OCI-LY1 (cell line): ENCODE measurements around the gene DPH6.

Source experiments
- H2AFZ ChIP-seq: fragments of 200-600 bp; sonication (generic), shearing (Covaris generic); 2 replicates; pipeline ENCODE4 v1.6.0; 2014; ENCODE audit warnings: antibody characterized with exemption, mild to moderate bottlenecking, low read length
- H3F3A ChIP-seq: fragments of 200-600 bp; sonication (generic), shearing (Covaris generic); 2 replicates; pipeline ENCODE4 v1.6.0; 2014; ENCODE audit warnings: mild to moderate bottlenecking, antibody characterized with exemption, low read length, moderate library complexity; ENCODE audit not compliant: insufficient read depth
- H3K27ac ChIP-seq: fragments of 200-600 bp; sonication (generic); 2 replicates; pipeline ENCODE4 v1.5.1; 2014; ENCODE audit warnings: low read length, mixed run types, mild to moderate bottlenecking, low read depth; ENCODE audit not compliant: poor library complexity, severe bottlenecking
- H3K27me3 ChIP-seq: fragments of 200-600 bp; sonication (generic); 2 replicates; pipeline ENCODE4 v1.6.0; 2014; ENCODE audit warnings: antibody characterized with exemption, mild to moderate bottlenecking, low read length, moderate library complexity; ENCODE audit not compliant: insufficient read depth
- H3K36me3 ChIP-seq: fragments of 200-600 bp; sonication (generic); 2 replicates; pipeline ENCODE4 v1.6.1; 2014; ENCODE audit warnings: mild to moderate bottlenecking, antibody characterized with exemption, low read length, moderate library complexity, mixed read lengths; ENCODE audit not compliant: insufficient read depth
- H3K4me1 ChIP-seq: fragments of 200-600 bp; sonication (generic); 2 replicates; pipeline ENCODE4 v1.5.1; 2014; ENCODE audit warnings: mild to moderate bottlenecking, low read length, moderate library complexity; ENCODE audit not compliant: insufficient read depth, severe bottlenecking
- H3K4me2 ChIP-seq: fragments of 200-600 bp; sonication (generic), shearing (Covaris generic); 2 replicates; pipeline ENCODE4 v1.6.1; 2014; ENCODE audit warnings: low read length
- H3K4me3 ChIP-seq: fragments of 200-600 bp; sonication (generic); 2 replicates; pipeline ENCODE4 v1.5.1; 2014; ENCODE audit warnings: low read length, low read depth, mild to moderate bottlenecking, mixed read lengths; ENCODE audit not compliant: poor library complexity, severe bottlenecking
- H3K79me2 ChIP-seq: fragments of 200-600 bp; shearing (Covaris generic); 2 replicates; pipeline ENCODE4 v1.6.1; 2016; ENCODE audit warnings: mixed run types, low read length, mixed read lengths; ENCODE audit not compliant: insufficient read depth
- H3K9ac ChIP-seq: fragments of 200-600 bp; sonication (generic), shearing (Covaris generic); 2 replicates; pipeline ENCODE4 v1.6.1; 2014; ENCODE audit warnings: mild to moderate bottlenecking, low read length, mixed read lengths
- H3K9me2 ChIP-seq: fragments of 200-600 bp; sonication (generic), shearing (Covaris generic); 2 replicates; pipeline ENCODE4 v1.6.1; 2014; ENCODE audit warnings: low read depth, mild to moderate bottlenecking, low read length, mixed read lengths
- H3K9me3 ChIP-seq: fragments of 200-600 bp; shearing (Covaris generic); 2 replicates; pipeline ENCODE4 v1.6.1; 2014; ENCODE audit warnings: low read length, mixed read lengths
- H4K20me1 ChIP-seq: fragments of 200-600 bp; sonication (generic), shearing (Covaris generic); 2 replicates; pipeline ENCODE4 v1.6.0; 2016; ENCODE audit warnings: mild to moderate bottlenecking, low read length; ENCODE audit not compliant: insufficient read depth
- EZH2 ChIP-seq: fragments of 200-600 bp; sonication (generic), shearing (Covaris generic); IDR thresholded peaks from 2 replicates; pipeline ENCODE4 v1.8.0; 2017; ENCODE audit warnings: borderline replicate concordance, mixed run types, mild to moderate bottlenecking, antibody characterized with exemption, low read length, moderate library complexity, mixed read lengths
- TF ChIP-seq, protein P1 (sequence below): fragments of 200-600 bp; sonication (generic), shearing (Covaris generic); IDR thresholded peaks from 2 replicates; pipeline ENCODE4 v1.5.1; 2017; ENCODE audit warnings: mild to moderate bottlenecking, antibody characterized with exemption, low read length, moderate library complexity, mixed read lengths

The DPH6 gene

DNA sequence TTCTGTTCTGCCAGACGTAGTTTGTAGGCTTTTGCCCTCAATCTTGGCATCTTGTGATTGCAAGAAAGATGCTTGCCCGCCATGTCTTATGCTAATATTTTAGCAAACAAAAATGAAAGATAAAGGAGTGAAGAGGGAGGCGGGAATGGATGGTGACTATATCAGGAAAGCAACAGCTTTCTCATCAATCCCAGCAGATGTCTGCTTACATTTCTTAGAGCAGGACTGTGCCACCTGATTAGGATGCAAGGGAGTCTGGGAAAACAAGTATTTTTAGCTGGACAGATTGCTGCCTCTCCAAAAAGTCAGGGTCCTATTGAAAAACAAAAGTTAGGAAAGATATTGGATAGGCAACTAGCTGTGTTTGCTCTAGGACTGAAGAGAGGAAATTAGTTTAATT lies 34.6 kb upstream of the DPH6 start:
- H3K4me2 ChIP-seq, result no peak overlapping the region
- H3K79me2 ChIP-seq, result no peaks in the 10 kb centered on the region
- no peaks in the 10 kb centered on the region for H3K36me3 ChIP-seq
- no peaks in the 10 kb centered on the region for H3K9me2 ChIP-seq
- no peaks in the 10 kb centered on the region for H4K20me1 ChIP-seq
- no peaks in the 10 kb centered on the region for H3K4me1 ChIP-seq
- no peak for TF ChIP-seq EZH2
- TF ChIP-seq, protein P1, sequence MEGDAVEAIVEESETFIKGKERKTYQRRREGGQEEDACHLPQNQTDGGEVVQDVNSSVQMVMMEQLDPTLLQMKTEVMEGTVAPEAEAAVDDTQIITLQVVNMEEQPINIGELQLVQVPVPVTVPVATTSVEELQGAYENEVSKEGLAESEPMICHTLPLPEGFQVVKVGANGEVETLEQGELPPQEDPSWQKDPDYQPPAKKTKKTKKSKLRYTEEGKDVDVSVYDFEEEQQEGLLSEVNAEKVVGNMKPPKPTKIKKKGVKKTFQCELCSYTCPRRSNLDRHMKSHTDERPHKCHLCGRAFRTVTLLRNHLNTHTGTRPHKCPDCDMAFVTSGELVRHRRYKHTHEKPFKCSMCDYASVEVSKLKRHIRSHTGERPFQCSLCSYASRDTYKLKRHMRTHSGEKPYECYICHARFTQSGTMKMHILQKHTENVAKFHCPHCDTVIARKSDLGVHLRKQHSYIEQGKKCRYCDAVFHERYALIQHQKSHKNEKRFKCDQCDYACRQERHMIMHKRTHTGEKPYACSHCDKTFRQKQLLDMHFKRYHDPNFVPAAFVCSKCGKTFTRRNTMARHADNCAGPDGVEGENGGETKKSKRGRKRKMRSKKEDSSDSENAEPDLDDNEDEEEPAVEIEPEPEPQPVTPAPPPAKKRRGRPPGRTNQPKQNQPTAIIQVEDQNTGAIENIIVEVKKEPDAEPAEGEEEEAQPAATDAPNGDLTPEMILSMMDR, result no peak
- no peaks in the 10 kb centered on the region for H3K27me3 ChIP-seq
- H3K27ac ChIP-seq, result no peak overlapping the region
- H3K9ac ChIP-seq, result no peak overlapping the region
- H2AFZ ChIP-seq, result no peak overlapping the region
- no peaks in the 10 kb centered on the region for H3F3A ChIP-seq
- no peaks in the 10 kb centered on the region for H3K9me3 ChIP-seq
- no peak overlapping the region for H3K4me3 ChIP-seq

DNA sequence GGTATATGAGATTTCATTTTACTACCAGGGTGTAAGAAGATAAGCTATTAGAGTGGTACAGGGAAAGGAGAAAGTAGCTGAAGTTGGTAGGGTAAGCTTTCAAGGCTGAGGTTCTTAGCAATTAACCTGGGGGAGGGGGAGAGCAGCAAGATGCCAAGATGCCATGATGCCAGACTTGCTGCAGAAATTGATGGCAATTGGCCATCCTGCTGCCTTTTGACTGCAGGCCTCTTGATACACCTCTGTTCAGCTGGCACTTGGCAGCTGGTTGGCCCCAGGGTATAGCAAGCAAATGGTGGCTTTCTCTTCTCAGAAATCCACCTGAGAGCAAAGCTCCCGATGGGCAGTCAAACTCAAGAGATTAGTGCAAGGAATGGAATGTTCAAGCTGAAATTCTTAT lies 21.4 kb upstream of the DPH6 start:
- TF ChIP-seq, protein P1, result no peak
- TF ChIP-seq EZH2, result no peak
- H3K27me3 ChIP-seq, result no peaks in the 10 kb centered on the region
- H3K4me3 ChIP-seq, result no peak overlapping the region
- H3K4me2 ChIP-seq, result no peak overlapping the region
- H3K79me2 ChIP-seq, result no peaks in the 10 kb centered on the region
- no peaks in the 10 kb centered on the region for H3K4me1 ChIP-seq
- no peaks in the 10 kb centered on the region for H3K9me2 ChIP-seq
- no peak overlapping the region for H3K9ac ChIP-seq
- no peaks in the 10 kb centered on the region for H3K36me3 ChIP-seq
- no peaks in the 10 kb centered on the region for H4K20me1 ChIP-seq
- no peaks in the 10 kb centered on the region for H3F3A ChIP-seq
- H3K27ac ChIP-seq, result no peak overlapping the region
- no peak overlapping the region for H2AFZ ChIP-seq
- H3K9me3 ChIP-seq, result no peaks in the 10 kb centered on the region

DNA sequence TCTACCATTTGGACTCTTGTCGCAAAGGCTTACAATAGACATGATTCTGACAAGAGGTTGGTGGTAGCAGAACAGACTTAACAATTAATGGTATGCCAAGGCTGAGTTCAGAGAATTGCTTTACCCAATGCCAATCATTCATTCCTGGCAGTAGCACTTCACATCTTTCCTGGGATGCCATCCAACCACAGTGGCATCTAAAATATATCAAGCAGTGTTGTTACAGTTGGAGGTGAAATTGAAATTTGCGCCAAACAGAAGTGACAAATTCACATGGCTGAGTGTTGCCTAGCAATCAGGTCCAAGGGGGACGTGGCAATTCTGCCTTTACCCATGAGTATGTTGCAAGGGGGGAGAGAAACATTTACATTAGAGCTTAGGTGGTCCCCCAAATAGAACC lies 21.0 kb upstream of the DPH6 start:
- H2AFZ ChIP-seq, result no peak overlapping the region

More for the DNA sequence above, 21.0 kb upstream of the DPH6 start:
- Histone ChIP-seq H3K79me2 (no peaks in the 10 kb centered on the region), H3F3A (no peaks in the 10 kb centered on the region), H3K9me3 (no peaks in the 10 kb centered on the region), H3K4me3 (no peak overlapping the region), H3K9ac (no peak overlapping the region), H3K27ac (no peak overlapping the region), H3K4me1 (no peaks in the 10 kb centered on the region), H3K9me2 (no peaks in the 10 kb centered on the region), H3K36me3 (no peaks in the 10 kb centered on the region), H4K20me1 (no peaks in the 10 kb centered on the region), H3K27me3 (no peaks in the 10 kb centered on the region), H3K4me2 (no peak overlapping the region)
- TF ChIP-seq, protein P1, result no peak
- TF ChIP-seq EZH2, result no peak
